ENCODE data around the gene OR56B4.
"Not testable (repeated sequence)": the region's sequence is repeated elsewhere in the genome, so short reads cannot be mapped to it uniquely, and the experiment has no call there.

Gene OR56B4

GRCh38 chr11:6116638-6117037, 9.2 kb downstream of the OR56B4 start:
- DNase-seq (ENCODE audit: low read depth) = no peak
- no peak for TF ChIP-seq CTCF (IDR thresholded peaks at IDR 0.05; ENCODE audit: insufficient read depth, low read depth, low read length, missing control alignments)
- H3K4me3 ChIP-seq (ENCODE audit: low read length) = no peak overlapping the region

- TF ChIP-seq CTCF (IDR thresholded peaks at IDR 0.05; ENCODE audit: insufficient read depth, low read depth, low read length, missing control alignments) = no peak
- no peak for DNase-seq (ENCODE audit: low read depth)
- no peak overlapping the region for H3K4me3 ChIP-seq (ENCODE audit: low read length)
Measured at GRCh38 chr11:6124245-6124644, 16.8 kb downstream of the OR56B4 start.

DNA sequence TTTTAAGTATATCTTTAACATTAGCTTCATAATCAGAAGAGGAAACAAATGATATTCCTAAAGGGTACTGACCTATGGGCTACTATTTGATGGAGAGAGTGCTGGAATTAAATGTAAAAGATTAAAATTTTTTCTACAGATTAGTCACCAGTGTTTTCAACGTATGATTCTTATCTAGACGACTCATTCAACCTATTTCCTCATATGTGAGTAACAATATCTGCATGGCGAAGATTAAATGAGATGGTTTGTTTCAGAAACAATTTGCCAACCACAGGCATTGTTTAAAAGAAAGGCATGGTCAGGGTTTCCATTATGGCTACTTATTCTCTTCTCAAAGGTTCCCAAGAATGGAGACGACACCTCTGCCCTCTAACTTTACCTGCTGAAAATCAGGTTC, 20.4 kb downstream of the OR56B4 start:
- DNase-seq (ENCODE audit: low read depth) = peak; percentile 37
- TF ChIP-seq CTCF (IDR thresholded peaks at IDR 0.05; ENCODE audit: insufficient read depth, low read depth, low read length, missing control alignments) = no peak
- H3K4me3 ChIP-seq (ENCODE audit: low read length) = no peak overlapping the region

DNA sequence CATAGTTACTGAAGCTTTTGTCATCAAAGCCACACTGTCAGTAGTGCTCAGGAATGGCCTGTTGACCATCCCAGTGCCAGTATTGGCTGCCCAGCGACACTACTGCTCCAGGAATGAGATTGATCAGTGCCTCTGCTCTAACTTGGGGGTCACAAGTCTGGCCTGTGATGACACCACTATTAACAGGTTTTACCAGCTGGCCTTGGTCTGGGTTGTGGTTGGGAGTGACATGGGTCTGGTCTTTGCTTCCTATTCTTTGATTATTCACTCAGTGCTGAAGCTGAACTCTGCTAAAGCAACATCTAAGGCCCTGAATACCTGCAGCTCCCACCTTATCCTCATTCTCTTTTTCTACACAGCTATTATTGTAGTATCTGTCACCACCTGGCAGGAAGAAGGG, 21.5 kb downstream of the OR56B4 start:
- DNase-seq (ENCODE audit: low read depth) = no peak
- no peak overlapping the region for H3K4me3 ChIP-seq (ENCODE audit: low read length)
- no peak for TF ChIP-seq CTCF (IDR thresholded peaks at IDR 0.05; ENCODE audit: insufficient read depth, low read depth, low read length, missing control alignments)

GRCh38 chr11:6129635-6130034, 22.2 kb downstream of the OR56B4 start:
- DNase-seq (ENCODE audit: low read depth) = no peak
- TF ChIP-seq CTCF (IDR thresholded peaks at IDR 0.05; ENCODE audit: insufficient read depth, low read depth, low read length, missing control alignments) = no peak
- no peak overlapping the region for H3K4me3 ChIP-seq (ENCODE audit: low read length)

- no peak for DNase-seq (ENCODE audit: low read depth)
- H3K4me3 ChIP-seq (ENCODE audit: low read length) = no peak overlapping the region
- TF ChIP-seq CTCF (IDR thresholded peaks at IDR 0.05; ENCODE audit: insufficient read depth, low read depth, low read length, missing control alignments) = no peak
Measured at GRCh38 chr11:6132431-6132830, 24.9 kb downstream of the OR56B4 start.

- DNase-seq (ENCODE audit: low read depth) = not testable (repeated sequence)
Measured at GRCh38 chr11:6135936-6136335, 28.5 kb downstream of the OR56B4 start.

DNA sequence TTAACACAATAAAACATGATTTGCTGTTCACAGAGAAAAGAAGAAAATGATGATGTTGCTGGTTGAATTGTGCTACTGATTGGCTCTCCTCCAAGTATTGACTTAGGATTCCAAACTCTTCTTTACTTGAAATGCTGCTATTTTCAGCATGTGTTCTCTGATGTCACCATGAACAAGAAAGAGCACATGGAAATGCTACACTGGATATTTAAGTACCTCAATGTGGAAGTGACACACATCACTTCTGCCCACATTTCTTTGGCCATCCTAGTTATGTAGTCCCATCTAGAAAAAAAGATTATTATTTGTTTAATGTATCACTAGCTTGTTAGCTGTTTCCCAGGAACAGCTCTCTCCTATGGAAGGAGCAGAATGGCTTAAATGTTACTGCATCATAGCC, 35.5 kb downstream of the OR56B4 start:
- no peak for DNase-seq (ENCODE audit: low read depth)
- no peak for TF ChIP-seq CTCF (IDR thresholded peaks at IDR 0.05; ENCODE audit: insufficient read depth, low read depth, low read length, missing control alignments)
- H3K4me3 ChIP-seq (ENCODE audit: low read length) = no peak overlapping the region

More at GRCh38 chr11:6135936-6136335, 28.5 kb downstream of the OR56B4 start:
- H3K4me3 ChIP-seq (ENCODE audit: low read length) = not testable (repeated sequence)

GRCh38 chr11:6143737-6144136, 36.3 kb downstream of the OR56B4 start:
- H3K4me3 ChIP-seq (ENCODE audit: low read length); DNase-seq (ENCODE audit: low read depth): not testable (repeated sequence)
